ENCODE data around the gene MAP2.
"Not testable (repeated sequence)": the region's sequence is repeated elsewhere in the genome, so short reads cannot be mapped to it uniquely, and the experiment has no call there.

MAP2 gene

GRCh38 chr2:209596262-209596661 lies 172.4 kb downstream of the MAP2 start:
- DNase-seq (ENCODE audit: low read depth) = no peak

- not testable (repeated sequence) for DNase-seq (ENCODE audit: low read depth)
Measured at GRCh38 chr2:209598227-209598626, 174.4 kb downstream of the MAP2 start.

GRCh38 chr2:209600341-209601171 lies 176.7 kb downstream of the MAP2 start:
- no peak for DNase-seq (ENCODE audit: low read depth)

DNA sequence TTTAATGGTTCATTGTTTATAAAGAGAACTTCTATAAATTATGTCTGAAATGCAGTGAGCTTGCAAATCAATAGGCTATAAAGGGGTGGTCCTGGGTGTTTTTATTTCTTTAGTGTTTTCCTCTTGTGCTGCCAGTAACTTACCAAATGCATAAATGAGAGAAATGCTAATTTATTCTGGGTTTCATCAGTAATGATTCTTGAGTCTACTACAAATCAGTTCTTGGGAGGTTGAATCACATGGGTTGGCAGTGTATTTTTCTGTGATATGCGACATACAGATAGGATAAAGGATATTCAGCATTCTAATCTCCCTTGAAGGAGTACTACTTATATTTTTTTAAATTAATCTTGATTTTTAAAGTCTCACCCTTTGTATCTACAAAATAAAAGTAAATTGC lies 177.7 kb downstream of the MAP2 start:
- DNase-seq (ENCODE audit: low read depth) = no peak

- no peak for DNase-seq (ENCODE audit: low read depth)
Measured at GRCh38 chr2:209602259-209602658, 178.4 kb downstream of the MAP2 start.

DNA sequence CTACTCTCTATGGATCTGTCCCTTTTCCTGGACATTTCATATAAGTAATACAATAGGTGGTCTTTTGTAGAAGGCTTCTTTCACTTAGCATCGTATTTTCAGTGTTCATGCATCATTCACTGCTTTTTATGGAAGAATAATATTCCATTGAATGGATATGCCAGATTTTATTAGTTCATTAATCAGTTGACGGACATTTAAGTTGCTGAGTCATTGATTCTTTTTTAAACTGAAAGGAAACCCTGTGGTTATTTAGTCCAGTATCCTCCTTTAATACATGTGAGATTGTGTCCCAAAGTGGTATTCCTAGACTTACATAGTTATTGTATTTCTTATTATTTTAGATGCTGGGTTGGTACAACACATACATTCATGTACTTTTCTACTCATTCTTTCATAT lies 185.7 kb downstream of the MAP2 start:
- no peak for DNase-seq (ENCODE audit: low read depth)

GRCh38 chr2:209610631-209611030 lies 186.8 kb downstream of the MAP2 start:
- DNase-seq (ENCODE audit: low read depth) = no peak

DNA sequence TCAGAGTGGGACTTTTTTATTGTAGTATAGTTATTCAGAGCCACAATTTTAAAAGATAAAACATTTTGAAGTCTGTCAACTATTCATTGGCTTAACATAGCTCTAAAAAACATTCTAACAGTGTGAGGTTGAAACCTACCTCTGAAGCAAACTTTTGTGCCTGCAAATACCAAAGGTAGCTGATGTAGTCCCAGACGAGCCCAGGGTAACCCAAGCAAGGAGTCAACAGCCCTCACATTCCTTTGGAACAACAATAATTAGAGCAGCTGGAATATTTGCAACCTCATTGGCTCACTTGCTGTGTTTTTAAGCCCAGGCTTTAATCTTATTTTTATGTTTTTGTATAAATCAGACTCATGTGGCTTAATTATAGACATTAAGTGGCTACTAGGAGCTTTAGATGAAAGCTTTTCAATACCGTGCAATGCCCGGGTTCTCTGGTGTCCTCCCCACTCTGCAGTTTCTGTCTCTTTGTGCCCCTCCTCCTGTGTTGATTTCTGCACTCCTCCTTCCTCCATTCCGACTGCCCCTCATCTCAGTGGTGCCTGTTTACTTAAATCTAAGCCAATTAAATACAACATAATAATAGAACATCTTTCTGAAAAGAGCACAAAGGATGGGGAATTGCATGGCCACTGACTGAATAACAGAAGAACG lies 189.9 kb downstream of the MAP2 start:
- no peak for DNase-seq (ENCODE audit: low read depth)

DNA sequence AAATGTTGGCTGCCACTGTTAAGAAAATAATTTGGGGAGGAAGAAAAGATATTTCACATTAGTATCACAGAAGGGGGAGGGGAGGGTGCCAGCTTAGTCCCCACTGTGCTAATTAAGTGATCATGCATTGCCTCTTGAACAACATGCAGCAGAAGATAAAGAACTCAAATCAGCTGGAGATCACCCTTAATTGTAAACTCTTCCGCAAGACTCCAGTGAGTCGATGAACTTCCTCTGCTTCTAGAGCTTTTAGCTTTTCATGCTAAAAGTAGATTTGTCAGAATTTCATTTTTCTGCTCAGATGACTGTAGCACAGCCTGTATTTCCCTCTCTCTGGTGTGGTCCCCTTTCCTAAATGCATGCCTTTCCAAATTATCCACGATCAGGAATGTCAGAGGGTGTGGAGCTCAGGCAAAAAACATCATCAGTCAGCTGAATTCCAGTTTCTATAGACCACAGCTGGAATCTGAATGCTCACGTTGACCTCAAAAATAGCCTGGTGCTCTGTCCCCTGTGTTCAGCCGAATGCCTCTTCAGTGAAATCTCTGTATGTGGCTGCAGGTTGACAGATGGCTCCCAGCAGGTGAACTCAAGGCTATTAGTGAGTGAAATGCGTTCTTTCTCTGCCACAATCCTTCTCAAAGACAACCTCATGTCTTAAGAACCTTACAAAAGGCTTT lies 191.0 kb downstream of the MAP2 start:
- DNase-seq (ENCODE audit: low read depth) = no peak

GRCh38 chr2:209619782-209620181 lies 195.9 kb downstream of the MAP2 start:
- DNase-seq (ENCODE audit: low read depth) = no peak

DNA sequence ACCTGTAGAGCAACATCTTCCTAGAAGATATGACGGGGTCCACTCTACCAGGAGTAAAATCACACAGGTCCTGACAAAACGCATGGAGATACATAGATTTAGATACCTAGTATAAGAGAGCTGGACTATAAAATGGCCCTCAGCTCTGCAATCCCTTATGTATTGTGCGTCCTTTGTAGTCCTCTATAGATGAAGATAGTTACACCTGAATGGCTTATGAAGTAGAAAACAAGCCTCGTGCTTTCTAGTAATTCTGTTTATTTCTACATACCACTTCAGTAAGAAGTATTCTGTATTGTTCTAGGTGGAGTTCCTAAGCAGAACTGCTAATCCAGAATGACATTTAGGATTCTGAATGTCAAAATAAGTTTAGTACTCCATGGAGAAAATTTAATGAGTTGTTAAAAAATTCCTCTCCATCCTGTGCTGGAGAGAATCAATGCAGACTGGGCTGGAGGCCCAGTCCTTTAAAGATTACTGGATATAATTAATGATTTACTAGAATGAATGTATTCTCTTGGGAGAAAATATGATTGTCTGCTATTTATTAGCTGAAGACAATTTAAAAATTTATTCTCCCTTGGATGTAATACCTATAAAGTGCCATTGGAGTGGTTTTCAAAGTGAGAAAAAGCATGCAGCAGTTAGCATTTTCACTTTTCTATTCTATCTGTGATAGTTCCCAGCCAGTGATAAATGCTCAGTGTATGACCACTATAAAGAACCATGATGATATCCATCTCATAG lies 200.5 kb downstream of the MAP2 start:
- DNase-seq (ENCODE audit: low read depth) = no peak

DNA sequence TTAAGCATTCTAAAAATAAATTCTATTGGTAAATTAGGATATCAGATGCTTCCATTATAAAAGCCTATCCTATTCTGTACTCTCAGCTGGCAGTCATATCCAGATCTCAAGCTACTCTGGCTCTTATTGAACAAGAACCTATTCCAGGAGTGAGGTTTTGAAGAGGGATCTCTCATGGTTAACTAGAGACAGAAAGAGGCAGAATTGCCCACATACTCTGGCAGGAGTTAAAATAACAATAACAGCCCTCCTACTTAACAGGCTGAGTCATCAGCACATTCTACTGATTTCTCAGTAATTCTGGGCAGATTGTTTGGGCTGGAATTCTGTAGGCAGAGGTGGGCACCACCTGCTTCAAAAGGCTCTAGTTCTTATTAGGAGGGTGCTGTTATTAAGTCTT lies 205.8 kb downstream of the MAP2 start:
- DNase-seq (ENCODE audit: low read depth) = no peak

DNA sequence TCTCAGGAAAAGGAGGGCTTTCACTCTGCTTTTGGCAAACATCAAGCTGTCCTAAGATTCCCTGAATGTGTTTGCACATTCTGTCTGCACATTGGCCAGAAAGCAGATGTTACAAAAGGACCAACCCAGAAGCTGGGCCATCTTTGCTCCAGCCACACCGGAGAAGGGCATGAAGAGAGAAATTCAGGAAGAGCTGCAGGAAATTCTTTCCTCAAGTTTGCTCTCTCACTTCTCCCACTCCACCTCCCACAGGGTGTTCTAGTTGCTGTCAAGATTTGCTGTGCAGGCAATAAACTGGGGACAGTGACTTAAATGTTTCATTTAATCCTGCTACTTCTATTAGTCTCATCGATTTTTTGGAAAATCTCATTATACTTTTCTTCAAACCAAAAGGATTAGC lies 210.1 kb downstream of the MAP2 start:
- DNase-seq (ENCODE audit: low read depth) = no peak

GRCh38 chr2:209636076-209636475 lies 212.2 kb downstream of the MAP2 start:
- DNase-seq (ENCODE audit: low read depth) = no peak

GRCh38 chr2:209637293-209637692 lies 213.4 kb downstream of the MAP2 start:
- no peak for DNase-seq (ENCODE audit: low read depth)

- no peak for DNase-seq (ENCODE audit: low read depth)
Measured at GRCh38 chr2:209638346-209638745, 214.5 kb downstream of the MAP2 start.

DNA sequence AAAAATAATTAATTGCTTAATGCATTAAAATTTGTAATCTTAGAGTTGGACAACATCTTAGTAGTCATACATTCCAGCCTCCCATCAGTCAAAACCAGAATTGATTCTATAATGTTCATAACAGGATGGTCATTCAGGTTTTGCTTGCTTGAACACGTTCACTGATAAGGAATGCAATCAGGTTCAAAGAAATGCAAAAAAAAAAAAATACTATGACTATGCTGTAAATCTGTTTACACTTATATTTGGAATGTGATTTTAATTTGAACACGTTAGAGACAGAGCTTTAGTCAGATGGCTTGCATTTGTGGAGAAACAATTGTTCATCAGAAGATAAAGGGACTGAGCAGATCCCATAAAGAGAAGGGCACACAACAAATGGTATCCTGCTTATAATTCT lies 216.5 kb downstream of the MAP2 start:
- no peak for DNase-seq (ENCODE audit: low read depth)

GRCh38 chr2:209642146-209642820 lies 218.4 kb downstream of the MAP2 start:
- no peak for DNase-seq (ENCODE audit: low read depth)

- no peak for DNase-seq (ENCODE audit: low read depth)
Measured at GRCh38 chr2:209644842-209645241, 221.0 kb downstream of the MAP2 start.

GRCh38 chr2:209648714-209649113 lies 224.9 kb downstream of the MAP2 start:
- no peak for DNase-seq (ENCODE audit: low read depth)

DNA sequence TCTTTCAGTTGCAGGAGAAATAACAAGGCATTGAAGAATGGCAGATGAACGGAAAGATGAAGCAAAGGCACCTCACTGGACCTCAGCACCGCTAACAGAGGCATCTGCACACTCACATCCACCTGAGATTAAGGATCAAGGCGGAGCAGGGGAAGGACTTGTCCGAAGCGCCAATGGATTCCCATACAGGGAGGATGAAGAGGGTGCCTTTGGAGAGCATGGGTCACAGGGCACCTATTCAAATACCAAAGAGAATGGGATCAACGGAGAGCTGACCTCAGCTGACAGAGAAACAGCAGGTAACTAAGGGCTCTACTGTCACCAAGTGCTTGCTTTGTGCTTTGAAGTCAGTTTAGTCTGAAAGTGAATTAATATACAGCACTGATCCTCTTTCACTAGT lies 229.3 kb downstream of the MAP2 start:
- DNase-seq (ENCODE audit: low read depth) = no peak

Measured in activated T-helper 1 cell treated with Interleukin-2 at 50 U/mL for 16 hours (primary cell).